22Rv1 (cell line): ENCODE results near the gene CCDC34.

ENCODE experiments used
- H3K27ac ChIP-seq: fragments of 450-650 bp; 2 replicates; pipeline ENCODE4 v1.5.1; 2017
- CTCF ChIP-seq: fragments of 450-650 bp; IDR thresholded peaks from 2 replicates; pipeline ENCODE4 v1.5.1; 2017; ENCODE audit warnings: mild to moderate bottlenecking
- ZFX ChIP-seq: fragments of 450-650 bp; IDR thresholded peaks from 2 replicates; pipeline ENCODE4 v1.6.1; 2017; ENCODE audit warnings: antibody characterized with exemption, borderline replicate concordance

The CCDC34 gene

GRCh38 chr11:27390318-27391295, 27.6 kb upstream of the CCDC34 start:
- H3K27ac ChIP-seq, result no peak overlapping the region
- TF ChIP-seq CTCF, result no peak; the same call in 1 of the 2 replicates
- TF ChIP-seq ZFX, result no peak

- TF ChIP-seq CTCF (no peak), ZFX (no peak)
- no peak overlapping the region; the same call in 1 of the 2 replicates for H3K27ac ChIP-seq
Measured at GRCh38 chr11:27388869-27389268, 25.9 kb upstream of the CCDC34 start.

GRCh38 chr11:27388001-27388400, 25.0 kb upstream of the CCDC34 start:
- H3K27ac ChIP-seq, result no peak overlapping the region
- no peak for TF ChIP-seq ZFX
- TF ChIP-seq CTCF, result no peak

GRCh38 chr11:27387362-27387761, 24.3 kb upstream of the CCDC34 start:
- TF ChIP-seq CTCF (no peak), ZFX (no peak)
- no peak overlapping the region for H3K27ac ChIP-seq

- TF ChIP-seq CTCF (no peak), ZFX (no peak)
- no peak overlapping the region for H3K27ac ChIP-seq
Measured at GRCh38 chr11:27386181-27386845, 23.3 kb upstream of the CCDC34 start.

GRCh38 chr11:27385245-27385644, 22.2 kb upstream of the CCDC34 start:
- TF ChIP-seq CTCF, result no peak
- TF ChIP-seq ZFX, result no peak
- no peak overlapping the region for H3K27ac ChIP-seq

GRCh38 chr11:27384227-27384626, 21.2 kb upstream of the CCDC34 start:
- H3K27ac ChIP-seq, result no peak overlapping the region
- TF ChIP-seq ZFX, result no peak
- TF ChIP-seq CTCF, result no peak
